GM19025 (cell line): ENCODE measurements around the gene CYTH1.
"Not testable (repeated sequence)": the region's sequence is repeated elsewhere in the genome, so short reads cannot be mapped to it uniquely, and the experiment has no call there.

Experiments
- ATAC-seq: cut with Tn5 transposase; IDR thresholded peaks from one replicate; pipeline ENCODE4 v1.9.1; 2021; ENCODE audit warnings: mild to moderate bottlenecking, low read depth, moderate library complexity; ENCODE audit not compliant: unreplicated experiment

Gene CYTH1

DNA sequence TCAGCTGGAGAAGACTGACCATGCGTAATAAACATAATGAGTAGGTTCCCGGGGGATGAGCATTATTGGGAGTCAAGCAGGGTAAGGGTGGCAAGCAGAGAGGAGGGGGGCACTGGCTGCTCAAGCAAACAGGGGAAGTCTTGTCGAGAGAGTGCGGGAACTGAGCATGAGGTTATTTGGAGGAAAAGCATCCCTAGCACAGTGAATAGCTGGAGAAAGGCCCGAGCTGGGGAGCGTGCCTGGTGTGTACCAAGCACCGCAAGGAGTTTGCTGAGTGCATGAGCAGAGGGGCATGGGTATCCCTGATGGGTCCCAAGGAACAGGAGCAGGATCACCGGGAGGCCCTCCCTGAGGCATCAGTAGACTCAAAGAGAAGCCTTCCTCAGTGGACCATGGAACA is 17.2 kb downstream of the CYTH1 start:
- no peak for ATAC-seq

DNA sequence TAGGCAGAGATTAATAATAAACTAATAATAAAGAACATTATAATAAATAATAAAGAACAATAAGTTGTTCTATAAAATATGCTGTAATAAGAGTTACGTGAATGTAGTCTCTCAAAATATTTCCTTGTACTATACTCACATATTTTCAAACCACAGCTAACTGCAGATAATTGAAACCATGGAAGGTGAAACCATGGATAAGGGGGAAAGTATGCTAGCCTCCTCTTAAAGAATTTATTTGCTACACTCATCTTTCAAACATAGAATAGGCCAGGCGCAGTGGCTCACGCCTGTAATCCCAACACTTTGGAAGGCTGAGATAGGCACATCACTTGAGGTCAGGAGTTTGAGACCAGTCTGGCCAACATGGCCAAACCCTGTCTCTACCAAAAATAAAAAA is 18.5 kb downstream of the CYTH1 start:
- no peak for ATAC-seq

DNA sequence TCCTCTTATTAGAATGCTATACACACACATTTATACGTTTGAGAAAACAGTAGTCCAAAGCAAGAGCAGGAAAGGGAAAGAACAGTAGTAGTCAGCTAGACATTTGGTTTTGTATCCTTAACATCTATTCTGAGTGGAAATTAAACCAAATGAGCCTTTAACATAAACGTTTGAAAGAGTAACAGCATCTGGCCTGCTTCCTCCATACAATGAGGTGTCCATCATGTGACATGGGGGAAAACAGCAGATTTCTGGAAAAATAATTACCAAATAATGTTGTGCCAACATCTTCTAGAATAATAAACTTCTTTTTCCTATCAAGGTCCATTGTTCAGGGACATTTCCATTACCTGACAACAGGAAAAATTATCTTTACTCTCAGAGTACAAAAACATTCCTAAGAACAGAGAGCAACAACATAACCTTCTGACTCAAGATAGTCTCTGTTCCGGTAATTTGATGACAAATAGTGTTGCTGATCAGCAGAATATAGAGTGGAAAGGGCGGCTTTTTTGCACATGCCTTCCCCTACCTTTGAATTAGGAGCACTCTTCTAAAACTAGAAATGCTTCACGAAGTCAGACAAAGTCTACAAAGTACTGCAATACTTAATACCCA is 20.2 kb downstream of the CYTH1 start:
- ATAC-seq, result no peak

DNA sequence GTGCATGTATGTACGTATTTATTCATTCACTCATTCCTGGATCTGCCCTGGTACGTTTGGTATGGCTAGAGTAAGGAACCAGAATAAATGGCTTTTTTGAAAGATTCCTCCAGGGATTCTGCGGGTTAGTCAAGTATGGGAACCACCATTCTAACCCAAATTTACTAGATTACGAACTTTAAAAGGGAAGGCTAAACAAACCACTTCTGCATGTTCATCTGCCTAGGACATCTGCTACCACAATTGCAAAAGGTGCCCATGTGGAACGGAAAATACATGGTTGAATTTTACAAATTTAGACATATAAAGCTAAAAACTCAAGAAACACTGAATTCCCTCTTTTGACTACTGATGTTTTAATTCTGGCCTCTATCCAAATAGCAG is 22.1 kb downstream of the CYTH1 start:
- no peak for ATAC-seq

DNA sequence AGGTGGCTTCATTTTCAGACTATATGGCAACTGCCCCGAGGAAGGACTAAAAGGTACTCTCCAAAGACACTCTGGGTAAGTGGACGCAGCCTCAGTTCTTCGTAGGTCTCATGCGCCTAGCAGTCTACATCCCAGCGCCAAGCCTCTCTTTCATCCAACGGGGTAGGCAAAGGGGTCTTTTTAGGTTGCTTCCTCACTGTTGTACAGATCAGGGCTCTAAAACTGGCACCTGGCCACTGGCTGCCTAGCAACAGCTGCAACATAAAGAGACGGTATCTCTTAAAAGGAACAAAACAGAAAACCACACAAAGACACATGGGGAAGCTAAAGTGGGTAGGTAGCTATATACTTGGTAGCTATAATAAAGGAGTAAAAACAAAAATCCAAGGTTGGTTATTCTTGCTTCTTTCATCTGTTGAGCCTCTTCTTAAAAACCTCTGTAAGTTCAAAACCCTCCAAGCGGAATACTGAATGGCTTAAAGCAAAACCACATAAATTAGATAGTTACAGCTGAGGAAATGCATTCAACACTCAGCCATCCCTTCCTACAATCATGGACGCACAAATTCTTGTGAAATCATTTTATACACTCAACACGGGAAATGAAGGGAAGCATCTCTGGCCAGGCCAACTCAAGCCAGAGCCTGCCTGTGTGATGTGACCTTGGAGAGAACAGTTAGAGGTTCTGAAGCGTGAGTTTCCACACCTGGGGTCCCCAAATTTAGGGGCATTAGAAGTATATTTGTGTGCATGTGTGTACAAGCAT is 22.7 kb downstream of the CYTH1 start:
- peak; percentile 75 for ATAC-seq

DNA sequence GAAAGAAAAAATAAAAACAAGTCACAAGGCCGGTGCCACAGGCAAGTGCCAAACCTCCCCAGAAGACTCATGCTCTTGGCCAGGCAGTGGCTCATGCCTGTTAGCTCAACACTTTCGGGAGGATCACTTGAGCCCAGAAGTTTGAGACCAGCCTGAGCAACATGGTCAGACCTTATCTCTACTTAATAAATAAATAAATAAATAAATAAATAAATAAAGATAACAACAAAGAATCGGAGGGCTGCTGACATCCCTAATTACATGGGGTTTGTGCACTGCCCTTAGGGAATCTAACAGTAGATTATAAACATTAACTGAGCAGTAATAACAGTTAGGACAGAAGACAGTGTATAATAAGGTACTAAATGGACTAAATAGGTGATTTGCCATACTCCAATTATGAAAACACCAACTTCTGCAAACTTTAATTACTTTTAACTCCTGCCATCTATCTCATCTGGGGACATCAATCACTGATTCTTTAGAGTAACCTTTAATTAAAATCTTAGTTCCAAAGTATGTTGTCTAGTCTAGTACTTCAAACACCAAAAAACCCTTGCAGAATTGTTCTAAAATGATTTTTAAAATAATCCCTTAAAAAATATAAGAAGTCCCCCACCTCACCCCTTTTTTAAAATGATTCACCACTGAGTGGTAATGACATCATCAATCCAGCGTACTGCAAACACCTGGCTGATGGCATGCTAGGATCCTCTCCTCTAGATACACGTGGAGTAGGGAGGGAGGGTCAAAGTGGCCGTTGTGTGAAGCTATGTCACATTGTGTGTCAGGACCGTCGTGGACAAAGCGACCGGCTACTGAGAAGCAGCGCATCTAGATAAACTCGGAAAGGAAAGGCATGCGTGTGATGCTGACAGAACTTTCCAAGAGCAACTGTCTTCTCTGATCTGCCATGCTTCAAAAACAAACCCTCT is 28.5 kb downstream of the CYTH1 start:
- no peak for ATAC-seq

DNA sequence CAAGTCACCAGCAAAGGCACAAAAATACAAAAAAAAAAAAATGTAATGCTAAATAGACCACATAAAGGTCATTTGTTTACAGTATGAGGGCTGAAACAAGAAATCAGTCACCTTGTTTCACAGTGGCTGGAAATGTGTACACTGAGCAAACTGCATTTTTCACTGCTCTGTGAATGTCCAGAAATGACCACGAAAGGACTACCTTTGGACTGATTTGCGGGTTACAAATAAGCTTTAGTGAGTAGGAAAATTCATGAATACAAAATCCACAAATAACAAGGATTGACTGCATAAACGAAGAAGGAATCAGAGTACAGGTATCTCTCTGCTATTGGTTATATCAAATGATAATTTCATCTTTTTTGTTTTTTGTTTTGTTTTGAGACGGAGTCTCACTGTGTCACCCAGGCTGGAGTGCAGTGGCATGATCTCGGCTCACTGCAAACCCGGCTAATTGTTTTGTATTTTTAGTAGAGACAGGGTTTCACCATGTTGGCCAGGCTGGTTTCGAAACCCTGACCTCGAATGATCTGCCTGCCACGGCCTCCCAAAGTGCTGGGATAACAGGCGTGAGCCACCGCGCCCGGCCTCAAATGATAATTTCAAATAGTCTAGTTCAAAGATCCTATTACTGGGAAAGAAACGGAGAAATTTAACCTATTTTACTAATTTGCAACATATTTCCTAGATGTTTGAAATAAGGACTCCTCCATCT is 30.5 kb downstream of the CYTH1 start:
- ATAC-seq, result no peak

DNA sequence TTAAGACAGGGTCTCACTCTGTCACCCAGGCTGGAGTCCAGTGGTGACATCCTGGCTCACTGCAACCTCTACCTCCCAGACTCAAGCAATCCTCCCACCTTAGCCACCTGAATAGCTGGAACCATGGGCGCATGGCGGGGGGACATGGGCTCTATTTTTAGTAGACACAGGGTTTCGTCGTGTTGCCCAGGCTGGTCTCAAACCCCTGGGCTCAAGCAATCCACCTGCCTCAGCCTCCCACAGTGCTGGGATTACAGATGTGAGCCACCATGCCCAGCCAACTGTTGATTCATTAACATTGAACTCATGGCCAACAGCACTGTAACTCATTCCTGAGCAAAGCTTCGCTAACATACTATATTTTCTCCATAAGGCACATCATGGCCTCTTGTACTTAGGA is 31.1 kb downstream of the CYTH1 start:
- not testable (repeated sequence) for ATAC-seq

DNA sequence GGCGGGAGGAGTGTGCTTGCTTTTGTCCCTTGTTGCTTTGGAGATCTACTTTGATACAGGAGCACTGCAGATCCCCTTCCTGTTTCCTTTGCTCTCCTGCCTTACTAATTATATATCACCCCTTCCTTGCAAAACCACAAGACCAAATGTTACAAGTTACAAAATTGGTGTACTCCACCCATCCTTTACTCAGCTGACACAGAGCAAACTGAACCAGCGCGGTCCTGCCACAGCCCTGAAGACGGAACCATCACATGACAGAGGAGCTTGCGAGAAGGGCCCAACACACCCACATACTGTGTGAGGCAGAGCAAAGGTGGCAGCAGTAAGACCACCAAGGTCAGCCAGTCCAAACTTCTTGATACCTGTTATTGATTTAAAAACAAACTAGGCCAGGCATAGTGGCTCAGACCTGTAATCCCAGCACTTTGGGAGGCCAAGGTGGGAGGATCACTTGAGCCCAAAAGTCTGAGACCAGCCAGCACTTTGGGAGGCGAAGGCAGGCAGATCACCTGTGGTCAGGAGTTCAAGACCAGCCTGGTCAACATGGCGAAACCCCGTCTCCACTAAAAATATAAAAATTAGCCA is 33.2 kb downstream of the CYTH1 start:
- ATAC-seq, result peak; percentile 54

DNA sequence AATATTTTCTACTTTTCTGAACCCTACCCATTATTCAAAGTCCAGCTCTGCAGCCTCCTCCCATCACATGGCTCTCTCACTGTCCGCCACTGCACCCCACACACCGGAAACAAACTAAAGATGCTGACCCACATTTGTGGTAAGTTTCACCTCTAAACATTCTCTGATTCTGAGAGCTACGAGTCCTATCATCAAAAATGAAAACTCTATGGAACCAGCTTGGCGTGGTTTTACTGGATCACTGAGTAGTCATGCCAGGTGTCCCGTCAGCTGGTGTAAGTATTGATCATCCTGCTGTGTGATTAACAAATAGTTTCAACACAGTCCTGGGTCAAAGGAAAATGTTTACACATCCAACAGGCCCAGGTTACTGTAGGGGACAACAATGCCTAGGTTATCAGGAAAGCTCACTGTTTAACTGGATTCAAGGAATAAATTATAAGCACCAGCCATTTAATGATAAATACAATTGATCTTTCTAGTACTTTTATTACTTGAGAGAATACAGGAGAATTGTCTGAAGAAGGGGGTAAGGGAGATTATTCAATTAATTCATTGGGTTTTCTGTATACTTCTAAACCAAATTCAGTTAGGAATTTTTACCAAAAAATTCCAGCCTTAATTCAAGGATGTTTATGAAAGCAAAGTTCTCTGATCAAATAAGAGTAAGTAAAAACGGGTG is 33.9 kb downstream of the CYTH1 start:
- ATAC-seq, result no peak

DNA sequence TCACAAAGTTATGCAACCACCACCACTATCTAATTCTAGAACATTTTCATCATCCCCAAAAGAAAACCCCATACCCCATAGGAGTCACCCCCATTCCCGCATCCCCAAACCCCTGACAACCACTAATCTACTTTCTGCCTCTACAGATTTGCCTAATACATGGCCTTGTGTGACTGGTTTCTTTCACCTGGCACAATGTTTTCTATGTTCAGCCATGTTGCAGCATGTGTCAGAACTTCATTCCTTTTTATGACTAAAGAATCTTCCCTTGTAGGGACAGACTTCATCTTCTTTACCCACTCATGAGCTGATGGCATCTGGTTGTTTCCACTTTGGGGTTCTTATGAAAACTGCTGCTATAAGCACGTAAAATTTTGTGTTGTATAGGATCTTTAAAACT is 34.6 kb downstream of the CYTH1 start:
- no peak for ATAC-seq

DNA sequence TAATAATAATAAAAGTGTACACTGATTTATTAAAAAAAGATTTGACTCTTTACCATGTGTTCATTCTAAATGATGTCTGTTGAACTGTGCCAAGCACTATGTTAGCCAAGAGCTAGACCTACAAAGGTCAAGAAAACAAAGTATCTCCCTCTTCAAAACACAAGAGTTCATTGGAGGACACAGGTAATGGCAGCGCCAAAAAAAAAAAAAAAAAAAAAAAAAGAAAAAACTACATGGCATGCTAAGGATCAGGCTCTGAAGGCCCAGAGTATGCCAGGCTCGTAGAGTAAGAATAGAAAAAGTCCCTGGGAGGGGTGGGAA is 35.2 kb downstream of the CYTH1 start:
- ATAC-seq, result no peak

DNA sequence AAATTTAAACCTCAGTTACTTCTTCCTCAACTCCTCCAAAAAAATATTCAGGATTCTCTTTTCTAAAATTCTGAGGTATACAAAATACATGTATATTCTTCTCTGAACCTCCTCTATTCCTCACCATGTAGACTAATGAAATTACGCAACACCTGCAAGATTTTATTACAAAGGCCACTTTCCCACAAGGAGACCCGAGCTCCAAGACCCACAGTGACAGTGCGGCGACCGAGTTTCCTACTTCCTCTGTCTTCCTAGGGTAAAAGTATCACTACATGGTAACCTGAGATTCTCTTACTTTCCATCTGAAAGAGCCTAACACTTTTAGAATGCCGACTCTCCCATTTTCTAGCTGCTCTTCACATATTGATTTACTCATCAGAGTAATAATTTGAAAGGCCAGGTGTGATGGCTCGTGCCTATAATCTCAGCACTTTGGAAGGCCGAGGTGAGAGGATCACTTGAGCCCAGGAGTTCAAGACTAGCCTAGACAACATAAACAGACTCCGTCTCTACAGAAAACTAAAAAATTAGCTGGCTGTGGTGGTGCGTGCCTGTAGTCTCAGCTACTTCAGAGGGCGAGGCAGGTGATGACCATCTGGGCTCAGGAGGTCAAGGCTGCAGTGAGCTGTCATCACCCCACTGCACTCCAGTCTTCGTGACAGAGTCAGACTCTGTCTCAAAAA is 35.7 kb downstream of the CYTH1 start:
- no peak for ATAC-seq

DNA sequence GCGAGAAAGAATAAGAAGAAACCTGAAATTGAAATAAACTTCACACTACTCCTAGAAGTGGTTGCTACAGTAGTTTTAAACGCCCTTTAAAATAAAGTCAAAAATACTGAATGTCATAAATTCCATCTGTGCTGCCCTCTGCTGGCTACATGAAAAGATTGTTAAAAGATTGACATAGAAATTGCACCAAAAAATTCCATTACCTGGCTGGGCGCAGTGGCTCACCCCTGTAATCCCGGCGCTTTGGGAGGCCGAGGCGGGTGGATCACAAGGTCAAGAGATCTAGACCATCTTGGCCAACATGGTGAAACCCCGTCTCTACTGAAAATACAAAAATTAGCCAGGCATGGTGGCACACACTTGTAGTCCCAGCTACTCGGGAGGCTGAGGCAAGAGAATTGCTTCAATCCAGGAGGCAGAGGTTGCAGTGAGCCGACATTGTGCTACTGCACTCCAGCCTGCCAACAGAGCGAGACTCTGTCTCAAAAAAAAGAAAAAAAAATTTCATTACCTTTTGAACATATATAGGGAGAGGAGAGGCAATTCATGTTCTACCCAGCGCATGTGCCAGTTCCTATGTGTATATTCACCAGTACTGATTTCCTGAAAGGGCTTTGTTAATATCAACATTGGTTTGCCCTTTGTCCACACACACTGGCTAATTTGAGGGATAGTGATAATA is 36.5 kb downstream of the CYTH1 start:
- no peak for ATAC-seq

DNA sequence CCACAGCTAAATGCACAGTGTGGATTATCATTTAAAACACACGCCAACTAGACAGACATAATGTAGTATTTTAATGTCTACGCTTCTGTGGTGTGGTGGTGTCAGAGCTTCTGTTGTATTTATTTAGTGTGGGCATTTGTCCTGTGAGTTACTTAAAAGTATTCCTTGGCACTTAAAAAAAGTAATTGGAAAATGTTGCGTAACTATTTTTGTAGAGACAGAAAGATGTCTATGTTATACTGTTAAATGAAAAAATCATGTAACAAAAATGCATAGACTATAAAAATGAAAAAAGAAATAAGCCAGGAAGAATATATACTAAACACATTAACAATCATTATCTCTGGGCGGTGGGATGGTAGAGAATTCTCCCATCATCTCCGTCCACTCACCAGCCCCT is 39.2 kb downstream of the CYTH1 start:
- ATAC-seq, result no peak

DNA sequence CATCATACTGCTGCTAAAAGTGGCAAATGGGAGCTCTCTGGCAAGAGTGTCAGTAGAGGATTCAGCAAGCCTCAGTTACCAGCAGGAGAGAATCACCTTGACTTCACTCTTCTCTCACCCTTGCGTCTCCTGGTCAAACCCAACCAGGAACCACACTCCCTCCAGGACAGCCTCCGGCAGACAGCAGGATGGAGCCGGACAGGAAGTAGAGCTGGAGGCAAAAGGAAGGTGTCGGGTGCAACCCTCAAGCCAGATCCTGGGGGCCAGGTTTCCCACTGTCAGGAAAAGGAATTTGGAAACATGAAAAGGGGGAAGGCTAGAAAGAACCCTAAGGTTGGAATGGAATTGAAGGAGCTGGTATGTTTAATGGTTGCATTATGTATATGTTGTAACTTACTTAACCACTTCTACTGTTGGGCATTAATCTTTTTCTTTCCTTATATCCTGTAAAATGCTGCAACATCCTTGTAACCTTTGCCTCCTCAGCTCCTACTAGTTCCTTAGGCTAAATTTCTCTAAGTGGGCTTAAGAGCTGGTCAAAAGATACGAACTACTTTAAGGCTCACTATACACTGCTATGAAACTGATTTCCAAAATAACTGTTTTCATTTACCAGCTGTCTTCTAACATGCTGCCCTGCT is 40.3 kb downstream of the CYTH1 start:
- ATAC-seq, result no peak

DNA sequence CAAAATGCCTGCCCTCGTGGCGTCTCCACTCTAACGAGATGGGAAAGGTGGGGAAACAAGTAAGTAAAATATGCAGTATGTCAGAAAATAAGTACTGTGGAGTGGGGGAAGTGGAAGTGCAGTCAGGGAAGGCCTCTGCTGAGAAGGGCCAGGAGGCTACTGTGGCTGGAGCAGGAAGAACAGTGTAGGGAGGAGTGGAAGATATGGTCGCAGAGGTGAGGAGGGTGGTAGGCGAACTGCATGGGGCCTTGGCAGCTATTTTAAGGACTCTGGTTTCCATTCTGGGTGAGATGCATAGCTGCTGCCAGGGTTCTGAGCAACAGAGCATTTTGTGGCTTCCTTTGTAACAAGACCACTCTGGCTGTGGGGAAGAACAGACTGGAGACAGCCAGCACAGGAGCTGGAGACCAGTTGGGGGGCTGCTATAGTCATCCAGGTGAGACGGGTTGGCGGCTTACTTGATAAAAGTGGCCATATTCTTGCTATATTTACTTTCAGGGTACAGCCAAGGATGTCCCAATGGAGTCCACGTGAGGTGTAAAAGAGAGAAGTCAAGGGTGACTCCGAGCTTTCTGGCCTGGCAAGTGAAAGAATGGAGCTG is 42.6 kb downstream of the CYTH1 start:
- ATAC-seq, result no peak

DNA sequence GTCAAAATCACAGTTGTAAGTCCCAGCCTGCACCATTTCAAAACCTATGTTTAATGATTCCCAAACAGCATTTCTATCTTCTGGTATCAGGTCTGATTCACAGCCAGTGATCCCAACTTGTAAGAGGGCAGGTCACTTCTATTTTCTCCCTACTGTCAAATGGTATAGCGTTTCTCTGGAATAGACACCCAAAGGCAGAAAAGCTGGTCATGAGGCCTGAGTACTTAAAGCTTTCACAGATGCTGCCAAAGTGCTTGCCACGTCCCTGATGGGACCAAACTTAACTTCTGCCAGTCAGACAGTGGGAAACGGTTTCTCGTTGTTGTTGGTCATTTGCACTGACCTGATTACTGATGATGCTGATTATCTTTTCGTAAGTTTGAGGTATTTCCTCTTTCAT is 43.4 kb downstream of the CYTH1 start:
- no peak for ATAC-seq
